Hematopoietic multipotent progenitor cell treated with erythropoietin and hydrocortisone succinate and interleukin-3 and kit ligand, for 8 days (in vitro differentiated cells): ENCODE results near the gene CYBC1.
A peak's percentile ranks its signal among the peaks of the same experiment; 100 is the strongest.
"Not testable (repeated sequence)": the region's sequence is repeated elsewhere in the genome, so short reads cannot be mapped to it uniquely, and the experiment has no call there.

Experiments used
- DNase-seq: peaks from one replicate; pipeline ENCODE4 v3.0.0-alpha.2; 2015

The CYBC1 gene

DNA sequence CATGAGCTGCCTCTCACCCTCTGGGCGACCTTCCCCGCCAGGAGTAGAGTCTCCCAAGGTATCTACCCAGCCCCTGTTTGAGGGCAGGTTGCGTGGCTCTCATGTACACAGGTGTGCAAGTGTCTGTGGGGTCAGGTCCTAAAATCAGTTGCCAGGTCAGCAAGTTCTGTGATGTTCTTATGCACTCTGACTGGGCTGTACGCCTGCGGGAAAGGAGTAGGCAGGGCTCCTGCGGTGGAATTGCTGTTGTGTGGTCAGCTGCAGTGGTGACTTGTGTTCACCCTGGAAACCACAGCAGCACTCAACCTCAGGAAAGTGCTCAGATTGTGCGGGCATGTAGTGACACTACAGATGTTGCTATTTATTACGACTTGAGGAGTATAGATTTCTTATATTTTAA is 27.4 kb upstream of the CYBC1 start:
- DNase-seq = no peak

DNA sequence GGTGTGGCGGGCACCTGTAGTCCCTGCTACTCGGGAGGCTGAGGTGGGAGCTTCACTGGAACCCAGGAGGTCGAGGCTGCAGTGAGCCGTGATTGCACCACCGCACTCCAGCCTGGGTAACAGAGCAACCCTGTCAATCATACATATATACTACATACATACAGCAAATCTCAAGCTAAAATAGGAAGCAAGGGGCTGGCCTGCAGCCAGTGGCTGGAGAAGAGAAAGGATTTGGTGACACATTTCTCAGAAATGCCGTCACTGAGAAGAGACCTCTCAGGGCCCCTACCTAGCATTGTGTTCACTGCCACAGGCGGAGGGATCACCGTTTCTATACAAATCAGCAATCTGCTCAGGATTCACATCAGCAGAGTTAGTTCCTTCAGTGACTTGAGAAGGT is 24.9 kb upstream of the CYBC1 start:
- no peak for DNase-seq

DNA sequence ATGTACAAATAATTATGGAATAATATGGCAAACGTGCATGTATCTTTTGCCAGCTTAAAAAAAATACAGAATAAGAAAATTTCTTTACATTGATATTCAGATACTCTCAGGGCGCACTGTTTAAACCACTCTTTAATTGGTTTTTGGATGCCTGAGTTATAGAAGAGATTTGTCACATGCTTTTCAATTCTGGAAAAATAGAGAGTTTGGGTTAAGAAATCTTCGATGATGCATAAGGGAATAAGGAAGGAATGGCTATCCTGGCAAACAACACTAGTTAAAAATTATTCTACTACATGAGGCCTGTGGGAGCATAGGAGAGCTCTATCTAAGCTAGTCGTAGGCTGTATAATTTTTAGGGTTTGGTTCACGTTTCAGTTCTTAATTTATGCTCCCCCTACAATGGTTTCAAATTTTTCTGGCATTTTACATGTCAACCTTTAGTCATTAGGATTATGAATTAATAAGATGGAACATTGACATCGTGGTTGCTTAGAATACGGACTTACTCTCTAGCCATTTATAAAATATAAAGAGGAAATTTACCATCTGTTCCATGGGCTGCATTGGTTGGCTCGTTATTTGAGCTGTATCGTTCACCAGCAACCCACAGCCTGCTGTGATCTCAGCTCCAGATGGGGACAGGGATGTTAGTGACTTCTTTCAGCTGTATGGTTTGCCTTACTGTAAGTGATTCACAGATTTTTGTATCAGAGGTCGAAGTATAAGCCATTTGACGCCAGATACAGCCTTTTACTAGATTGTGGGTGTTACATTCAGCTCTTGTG is 23.9 kb upstream of the CYBC1 start:
- no peak for DNase-seq

DNA sequence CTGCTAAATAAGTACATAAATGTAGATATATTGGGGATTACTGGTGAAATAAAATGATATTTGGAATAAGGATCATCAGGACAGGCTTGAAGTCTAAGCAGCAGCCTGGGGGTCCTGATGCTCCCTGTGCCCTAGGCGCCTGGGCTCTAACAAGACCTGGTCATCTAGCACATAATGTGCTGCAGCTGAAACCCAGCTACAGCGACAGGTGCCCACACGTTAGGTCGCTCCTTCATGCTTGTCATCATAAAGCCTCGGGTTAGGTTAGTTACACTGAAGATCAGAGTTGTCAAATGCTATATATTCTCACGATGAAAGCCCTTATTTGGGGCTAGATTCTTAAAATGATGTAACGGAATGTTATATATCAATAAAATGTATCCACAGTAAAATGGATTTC is 19.5 kb upstream of the CYBC1 start:
- no peak for DNase-seq

DNA sequence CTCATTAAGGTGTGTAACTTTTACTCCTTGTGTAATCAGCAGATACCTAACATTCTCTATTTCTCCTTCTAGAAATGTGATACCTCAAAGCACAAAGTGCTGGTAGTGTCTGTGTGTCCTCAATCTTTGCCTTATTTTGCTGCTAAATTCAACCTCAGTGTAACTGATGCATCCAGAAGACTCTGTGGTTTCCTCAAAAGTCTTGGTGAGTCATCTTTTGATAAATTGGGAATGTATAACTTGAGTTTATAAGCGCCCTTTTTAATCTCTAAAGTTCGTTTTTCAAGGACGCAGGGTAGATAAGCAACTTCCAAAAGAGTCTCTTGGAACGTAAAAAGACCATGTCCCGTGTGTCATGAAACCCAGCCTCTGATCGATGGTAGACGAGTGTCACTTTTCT is 18.1 kb upstream of the CYBC1 start:
- no peak for DNase-seq

DNA sequence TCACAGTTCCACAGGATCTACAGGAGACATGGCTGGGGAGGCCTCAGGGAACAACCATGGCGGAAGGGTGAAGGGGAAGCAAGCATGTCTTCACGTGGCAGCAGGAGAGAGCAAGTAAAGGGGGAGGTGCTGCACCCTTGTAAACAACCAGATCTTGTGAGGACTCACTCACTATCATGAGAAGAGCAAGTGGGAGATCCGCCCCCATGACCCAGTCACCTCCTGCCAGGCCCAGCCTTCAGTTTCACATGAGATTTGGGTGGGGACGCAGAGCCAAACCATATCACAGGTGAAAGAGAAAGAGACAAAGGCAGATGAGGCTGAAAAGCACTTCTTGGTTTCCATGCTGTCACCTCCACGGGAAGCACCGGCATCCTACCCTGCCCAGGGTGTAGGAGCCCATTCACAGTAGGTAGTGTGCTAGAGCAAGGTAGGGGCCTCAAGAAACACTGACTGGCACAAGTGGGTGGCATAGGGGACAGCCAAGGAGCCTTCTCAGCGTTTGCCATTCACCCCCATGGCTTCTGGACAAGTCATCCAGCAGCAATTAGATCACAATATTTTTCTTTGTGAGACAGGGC is 14.6 kb upstream of the CYBC1 start:
- peak; percentile 59 for DNase-seq

DNA sequence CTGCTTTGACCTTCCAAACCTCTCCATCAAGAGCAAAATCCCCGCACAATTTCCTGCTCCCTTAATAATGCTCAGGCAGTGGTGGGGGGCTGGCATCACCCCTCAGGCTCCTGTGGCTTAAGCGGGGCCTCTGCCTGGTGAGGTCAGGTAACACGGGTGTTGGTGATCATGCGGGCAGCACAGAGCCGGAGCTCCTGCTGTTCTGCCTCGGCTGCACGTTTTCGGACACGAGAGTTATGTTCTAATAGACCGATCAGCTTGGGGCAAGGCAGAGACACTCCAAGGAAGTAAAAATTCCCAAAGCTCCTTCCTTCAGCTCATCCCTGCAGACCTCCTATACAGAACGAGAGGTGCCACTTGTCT is 14.0 kb upstream of the CYBC1 start:
- DNase-seq = no peak

DNA sequence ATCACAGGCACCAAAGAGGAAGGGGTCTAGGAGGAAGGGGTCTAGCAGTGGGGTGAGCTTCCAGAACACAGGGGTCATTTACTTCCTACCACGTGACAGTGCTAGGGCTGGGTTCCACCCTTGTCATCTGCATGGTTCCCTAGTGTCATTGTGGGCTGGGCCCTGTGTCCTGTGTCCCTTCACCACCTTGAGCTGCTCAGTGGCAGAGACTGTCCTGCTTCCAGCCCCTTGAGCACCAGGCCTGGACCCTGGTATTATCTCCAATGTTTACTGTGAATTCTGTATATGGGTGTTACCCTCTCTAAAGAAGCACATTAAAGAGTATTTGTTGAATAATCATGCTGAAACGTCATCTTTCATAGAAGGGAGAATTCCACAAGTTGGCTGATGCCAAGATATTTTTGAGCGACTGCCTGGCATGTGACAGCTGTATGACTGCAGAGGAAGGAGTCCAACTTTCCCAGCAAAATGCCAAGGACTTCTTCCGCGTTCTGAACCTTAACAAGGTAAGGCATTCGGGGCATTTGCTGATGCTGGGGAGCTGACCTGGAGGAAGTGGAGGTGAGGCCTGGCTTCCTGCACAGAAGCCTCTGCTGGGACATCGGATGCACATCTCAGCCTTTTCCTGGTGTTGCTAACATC is 13.5 kb upstream of the CYBC1 start:
- DNase-seq = no peak

DNA sequence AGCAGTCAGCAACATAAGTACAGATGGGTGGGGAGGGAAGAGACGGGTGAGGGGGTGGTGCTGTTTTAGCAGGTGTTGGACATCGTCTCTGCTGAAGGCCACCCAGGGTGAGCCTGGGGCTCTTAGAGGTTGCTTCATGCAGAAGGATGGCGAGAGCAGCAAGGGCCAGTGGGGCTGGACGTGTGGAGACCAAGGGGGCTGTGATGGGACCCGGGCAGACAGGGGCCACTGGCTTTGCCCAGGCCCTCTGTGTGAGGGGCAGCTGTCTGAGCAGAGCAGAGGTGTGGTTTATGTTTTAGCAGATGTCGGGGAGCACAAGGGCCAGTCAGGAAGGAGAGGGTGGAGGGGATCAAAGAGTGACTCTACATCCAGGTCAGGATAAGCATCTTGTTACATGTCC is 12.8 kb upstream of the CYBC1 start:
- no peak for DNase-seq

DNA sequence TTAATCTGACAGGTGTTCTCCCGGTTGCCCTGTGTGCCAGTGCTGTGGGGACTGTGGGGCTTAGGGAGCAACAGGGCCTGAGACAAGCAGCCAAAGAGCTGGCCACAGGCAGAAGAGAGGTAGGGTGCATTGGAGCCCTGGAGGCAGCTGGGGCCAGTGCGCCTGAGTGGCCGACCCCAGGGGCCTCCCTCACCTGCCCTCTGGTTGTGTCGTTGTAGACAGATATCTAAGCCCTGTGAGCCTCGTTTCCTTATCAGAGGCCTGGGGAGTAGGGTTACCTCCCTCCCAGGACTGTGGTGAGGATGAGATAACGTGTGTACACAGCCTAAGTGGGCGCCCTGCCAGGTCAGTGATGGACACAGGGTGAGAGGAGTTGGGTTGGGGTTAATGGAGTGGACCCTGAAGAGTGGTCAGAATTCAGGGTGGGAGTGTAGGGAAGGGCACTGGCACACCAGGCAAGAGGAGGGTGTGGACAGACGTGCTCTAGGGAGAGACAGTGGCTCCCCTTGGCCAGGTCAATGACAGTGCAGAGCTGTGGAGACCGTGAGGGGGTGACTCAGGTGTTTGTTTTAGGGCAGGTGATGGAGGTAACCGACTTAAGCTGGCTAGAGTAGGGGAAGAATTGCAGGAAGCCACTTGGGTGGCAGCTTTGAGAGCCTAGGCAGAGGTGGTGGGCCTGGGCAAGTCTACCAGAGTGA is 11.4 kb upstream of the CYBC1 start:
- peak; percentile 96 for DNase-seq

DNA sequence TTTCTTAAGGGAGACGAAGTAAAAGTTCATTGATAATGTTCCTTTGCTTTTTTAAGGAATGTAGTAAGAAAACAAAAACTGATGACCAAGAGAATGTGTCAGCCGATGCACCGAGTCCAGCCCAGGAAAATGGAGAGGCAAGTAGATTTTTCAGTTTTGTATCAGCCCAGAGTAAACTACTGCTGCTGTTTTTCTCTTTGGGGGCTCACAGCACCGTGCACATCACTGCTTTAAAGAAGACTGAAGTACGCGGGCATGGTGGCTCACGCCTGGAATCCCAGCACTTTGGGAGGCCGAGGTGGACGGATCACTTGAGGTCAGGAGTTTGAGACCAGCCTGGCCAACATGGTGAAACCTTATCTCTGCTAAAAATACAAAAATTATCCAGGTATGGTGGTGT is 9.4 kb upstream of the CYBC1 start:
- not testable (repeated sequence) for DNase-seq

DNA sequence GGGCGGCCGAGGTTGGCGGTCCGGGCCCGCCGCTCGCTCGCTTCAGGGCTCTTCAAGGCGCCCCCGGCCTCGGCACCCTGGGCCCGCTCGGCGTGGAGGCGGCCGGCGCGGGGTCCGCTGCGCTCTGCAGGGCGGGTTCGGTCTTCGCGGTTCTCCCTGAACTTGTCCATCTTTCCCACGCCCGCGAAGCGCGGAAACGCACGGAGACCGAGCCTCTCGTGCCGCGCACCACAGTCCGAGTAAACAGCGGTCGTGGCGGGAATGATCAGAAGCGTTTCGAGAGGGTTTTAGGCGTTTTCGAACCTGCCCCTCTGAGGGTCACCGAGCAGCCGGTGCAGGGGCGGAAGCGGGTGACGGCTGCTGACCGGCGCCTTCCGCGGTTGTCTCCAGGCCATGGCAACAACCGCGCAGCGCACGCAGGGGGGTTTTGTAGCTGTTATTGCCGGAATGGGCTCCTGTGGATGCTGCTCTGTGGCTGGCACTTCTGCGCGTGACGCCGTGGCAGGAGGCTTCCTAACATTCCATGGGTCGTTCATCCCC is 8.4 kb upstream of the CYBC1 start:
- DNase-seq = peak; percentile 18

DNA sequence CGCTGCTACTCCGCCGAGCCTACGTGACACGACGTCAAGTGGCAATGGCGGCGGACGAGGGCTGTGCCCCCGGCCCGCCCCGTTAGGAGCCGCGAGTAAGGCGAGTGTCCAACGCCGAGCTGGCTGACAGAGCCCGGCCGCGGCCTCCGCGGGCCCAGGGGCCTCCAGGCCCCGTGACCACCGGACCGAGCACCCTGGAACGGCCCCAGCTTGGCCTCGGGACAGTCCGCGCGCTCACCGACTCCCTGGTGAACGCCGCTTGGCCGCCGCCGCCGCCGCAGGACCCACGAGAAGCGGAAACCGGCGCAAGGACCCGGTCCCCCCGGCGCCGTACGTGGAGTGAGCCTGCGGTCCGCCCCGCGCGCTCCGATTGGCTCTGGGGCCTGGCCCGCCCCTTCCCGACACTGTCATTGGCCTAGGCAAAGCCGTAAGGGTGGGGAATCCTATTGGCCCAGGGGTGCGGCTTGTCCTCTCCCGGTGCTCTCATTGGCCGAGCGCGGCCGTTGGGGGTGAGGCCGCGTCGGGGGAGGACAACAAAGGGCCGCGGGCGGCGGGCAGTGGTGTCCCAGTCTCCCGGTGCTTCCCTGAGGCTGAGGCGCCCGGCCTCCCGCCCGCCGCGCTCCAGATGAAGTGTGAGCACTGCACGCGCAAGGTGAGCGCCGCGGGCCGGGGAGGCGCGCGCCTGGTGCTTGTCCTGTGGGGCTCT is 7.8 kb upstream of the CYBC1 start, which contains the start of gene NARF:
NARF (plus strand) TSS at position 563 of the 706 bp plus-strand sequence; CDS start at position 626, 63 bp downstream.
- peak; percentile 99 for DNase-seq

DNA sequence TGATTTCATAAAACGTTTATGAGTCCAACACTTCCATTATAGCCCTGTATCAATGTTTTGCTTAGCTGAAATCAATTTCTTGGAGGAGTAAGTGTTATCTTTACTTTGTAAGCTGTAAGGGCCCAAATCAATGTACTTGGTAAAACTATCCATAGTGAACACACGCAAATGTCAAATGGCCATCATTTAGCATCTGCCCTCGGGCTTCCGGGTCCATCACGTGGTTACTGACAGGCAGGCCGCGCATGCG is 7.3 kb upstream of the CYBC1 start:
- peak; percentile 96 for DNase-seq

DNA sequence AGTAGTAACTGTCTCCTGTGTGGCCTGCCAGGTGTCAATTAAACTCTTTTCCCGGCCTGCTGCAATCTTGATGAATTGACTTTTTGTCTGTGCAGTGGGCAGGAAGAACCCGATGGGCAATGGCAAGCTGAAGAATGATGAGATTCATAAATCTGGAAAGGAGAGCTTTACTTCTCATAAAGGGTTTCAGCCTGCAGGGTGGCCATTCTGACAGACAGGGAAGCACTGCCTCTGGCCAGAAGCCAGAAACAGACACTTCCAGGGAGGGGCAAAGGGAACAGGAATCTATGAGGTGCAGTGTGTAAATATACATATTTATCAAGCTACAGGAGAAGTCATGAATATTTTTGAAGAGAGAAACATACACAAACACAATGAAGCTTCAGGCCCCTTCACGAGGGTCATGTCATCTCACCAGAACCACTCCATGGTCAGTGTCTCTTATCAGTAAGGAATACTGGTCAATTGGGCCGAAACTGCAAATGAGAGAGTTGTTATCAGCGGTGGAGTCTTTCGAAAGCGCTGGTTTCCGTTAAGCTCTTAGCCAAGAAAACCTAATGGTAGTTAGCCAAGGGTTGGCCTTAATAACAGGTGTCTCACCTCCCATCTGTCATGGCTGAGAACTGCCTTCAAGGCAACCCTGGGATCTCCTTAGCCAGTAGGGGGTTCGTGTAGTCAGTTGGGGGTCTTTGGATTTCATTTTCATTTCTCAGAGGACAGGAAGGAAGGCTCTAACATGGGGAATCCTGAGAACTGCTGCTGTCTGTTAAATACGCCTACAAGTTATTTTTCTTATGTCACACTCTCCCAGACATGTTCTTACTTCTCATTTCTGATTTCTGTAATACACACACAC is 6.7 kb upstream of the CYBC1 start:
- DNase-seq = peak; percentile 45

DNA sequence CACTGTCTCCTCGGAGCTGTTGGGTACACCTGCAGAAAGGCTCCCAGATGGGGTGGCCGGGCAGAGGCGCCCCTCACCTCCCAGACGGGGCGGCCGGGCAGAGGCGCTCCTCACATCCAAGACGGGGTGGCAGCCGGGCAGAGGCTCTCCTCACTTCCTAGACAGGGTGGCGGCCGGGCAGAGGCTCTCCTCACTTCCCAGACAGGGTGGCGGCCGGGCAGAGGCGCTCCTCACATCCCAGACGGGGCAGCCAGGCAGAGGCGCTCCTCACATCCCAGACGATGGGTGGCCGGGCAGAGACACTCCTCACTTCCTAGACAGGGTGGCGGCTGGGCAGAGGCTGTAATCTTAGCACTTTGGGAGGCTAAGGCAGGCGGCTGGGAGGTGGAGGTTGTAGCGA is 3.2 kb upstream of the CYBC1 start:
- DNase-seq = not testable (repeated sequence)

DNA sequence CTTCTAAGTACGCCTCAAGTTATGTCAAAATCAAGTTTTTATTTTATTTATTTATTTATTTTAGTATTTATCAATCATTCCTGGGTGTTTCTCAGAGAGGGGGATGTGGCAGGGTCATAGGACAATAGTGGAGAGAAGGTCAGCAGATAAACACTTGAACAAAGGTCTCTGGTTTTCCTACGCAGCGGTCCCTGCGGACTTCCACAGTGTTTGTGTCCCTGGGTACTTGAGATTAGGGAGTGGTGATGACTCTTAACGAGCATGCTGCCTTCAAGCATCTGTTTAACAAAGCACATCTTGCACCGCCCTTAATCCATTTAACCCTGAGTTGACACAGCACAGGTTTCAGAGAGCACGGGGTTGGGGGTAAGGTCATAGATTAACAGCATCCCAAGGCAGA is 2.6 kb upstream of the CYBC1 start:
- not testable (repeated sequence) for DNase-seq

DNA sequence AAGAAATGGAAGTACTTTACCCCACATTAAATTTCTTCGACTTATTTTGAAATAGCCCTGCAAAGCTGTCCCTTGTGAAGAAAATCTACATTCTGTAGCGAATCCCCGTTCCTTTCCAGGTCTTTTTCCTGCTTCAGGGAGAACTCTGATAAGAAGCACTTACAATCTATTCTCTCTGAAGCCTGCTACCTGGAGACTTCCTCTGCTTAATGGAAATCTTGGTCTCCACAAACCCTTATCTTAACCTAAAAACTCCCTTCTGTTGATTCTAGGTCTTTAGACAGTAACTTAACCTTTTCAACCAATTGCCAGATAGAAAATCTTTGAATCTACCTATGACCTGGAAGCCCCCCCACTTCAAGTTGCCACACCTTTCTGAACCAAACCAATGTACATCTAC is 1.6 kb upstream of the CYBC1 start:
- DNase-seq = no peak

DNA sequence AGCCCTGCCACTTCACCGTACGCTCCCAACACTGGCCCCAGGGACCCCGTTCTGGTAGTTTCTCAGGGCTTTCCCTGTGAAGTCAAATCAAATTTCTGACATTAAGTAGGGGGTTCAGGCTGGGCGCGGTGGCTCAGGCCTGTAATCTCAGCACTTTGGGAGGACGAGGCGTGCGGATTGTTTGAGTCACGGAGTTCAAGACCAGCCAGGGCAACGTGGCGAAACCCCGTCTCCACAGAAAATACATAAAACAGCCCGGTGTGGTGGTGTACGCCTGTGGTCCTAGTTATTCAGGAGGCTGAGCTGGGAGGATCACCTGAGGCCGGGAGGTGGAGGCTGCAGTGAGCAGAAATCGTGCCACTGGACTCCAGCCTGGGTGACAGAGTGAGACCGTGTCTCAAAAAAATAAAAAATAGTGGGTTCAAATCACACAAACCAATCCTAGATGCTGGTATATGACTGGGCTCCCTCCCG is 632 bp downstream of the CYBC1 start:
- peak; percentile 29 for DNase-seq

DNA sequence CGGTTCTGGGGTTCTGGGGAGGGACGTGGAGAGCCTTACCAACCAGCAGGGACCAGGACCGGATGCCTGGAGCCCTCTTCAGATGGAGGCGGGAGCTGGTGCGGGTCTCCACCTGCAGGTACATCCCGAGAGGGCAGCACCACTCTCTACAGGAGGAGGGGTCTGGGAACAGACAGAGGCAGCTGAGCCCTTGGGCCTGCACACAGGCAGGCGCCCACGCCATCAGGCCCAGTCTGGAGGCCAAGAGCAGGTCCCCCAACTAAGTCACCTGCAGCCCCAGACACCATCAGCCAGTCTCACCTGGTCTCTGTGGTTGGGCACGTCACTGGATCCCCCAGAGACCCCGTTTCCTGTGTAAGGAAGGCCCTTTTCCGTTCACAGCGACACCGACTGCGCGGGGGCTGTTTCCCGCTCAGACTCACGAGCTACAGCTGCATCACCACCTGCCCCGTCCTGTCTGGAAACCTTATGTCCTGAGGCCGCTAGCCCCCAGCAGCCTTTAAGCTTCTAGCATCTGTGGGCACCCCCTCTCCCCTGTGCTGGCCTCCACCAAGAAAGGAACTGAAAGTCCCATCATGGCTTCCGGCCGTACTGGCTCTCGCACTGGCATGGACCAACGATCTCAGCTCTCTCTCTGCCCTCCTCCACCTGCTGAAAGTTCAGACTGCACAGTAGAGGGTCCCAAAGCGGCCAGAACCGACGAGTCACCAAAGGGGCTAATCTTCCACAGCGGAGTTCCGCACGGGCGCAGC is 1.2 kb downstream of the CYBC1 start:
- DNase-seq = peak; percentile 12

DNA sequence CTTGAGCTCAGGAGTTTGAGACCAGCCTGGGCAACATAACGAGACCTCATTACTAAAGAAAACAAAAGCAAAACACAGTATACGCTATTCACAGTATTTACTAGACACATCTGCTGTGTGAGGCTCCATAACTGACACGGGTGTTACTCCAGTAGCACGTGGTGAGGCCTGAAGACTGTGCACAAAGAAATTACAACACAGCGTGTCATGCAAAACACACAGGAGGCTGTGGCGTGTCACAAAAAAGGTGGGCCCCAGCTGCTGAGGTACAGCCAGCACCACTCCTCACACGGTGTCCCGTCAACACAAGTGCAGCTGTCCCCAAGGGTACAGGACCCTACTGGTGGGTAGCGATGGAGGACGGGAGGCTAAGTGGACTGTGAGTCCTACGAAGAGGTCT is 2.7 kb downstream of the CYBC1 start:
- no peak for DNase-seq
